HG03342 (cell line): ENCODE results near the gene MTMR3.

ENCODE experiments used
- ATAC-seq: cut with Tn5 transposase; IDR thresholded peaks from one replicate; pipeline ENCODE4 v1.9.1; 2021; ENCODE audit warnings: mild to moderate bottlenecking, moderate library complexity; ENCODE audit not compliant: unreplicated experiment

Gene MTMR3

DNA sequence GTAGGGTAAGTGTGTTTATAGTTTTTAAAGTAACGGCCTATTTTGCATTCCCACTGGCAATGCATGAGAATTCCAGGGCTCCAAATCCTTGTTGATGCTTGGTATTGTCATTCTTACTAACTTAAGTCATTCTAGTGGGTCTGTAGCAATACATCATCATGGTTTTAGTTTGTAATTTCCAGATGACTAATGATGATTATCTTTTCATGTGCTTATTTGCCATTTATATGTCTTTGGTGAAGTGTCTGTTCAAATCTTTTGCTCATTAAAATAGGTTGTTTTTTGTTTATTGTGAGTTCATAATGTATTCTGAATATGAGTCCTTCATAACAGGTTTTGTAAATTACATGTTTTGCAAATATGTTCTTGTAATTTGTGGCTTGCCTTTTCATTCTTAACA is 31.2 kb downstream of the MTMR3 start:
- no peak for ATAC-seq

DNA sequence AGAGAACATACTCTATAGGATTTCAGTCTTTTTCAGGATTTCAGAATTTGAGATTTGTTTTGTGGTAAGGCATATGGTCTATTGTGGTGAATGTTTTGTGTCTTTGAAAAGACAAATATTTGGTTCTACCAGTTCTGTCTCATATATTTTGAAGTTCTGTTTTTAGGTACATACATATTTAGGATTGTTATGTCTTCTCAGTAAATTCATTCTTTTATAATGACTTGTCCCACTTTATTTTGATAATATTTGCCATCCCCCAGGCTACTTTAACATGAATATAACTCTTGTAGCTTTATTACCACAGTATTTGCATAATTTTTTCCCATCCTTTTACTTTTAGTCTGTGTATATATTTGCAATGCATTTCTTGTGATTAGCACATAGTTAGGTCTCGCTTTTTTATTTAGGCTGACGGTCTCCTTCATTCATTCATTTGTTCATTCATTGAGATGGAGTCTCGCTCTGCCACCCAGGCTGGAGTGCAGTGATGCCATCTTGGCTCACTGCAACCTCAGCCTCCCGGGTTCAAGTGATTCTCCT is 32.1 kb downstream of the MTMR3 start:
- ATAC-seq = no peak

DNA sequence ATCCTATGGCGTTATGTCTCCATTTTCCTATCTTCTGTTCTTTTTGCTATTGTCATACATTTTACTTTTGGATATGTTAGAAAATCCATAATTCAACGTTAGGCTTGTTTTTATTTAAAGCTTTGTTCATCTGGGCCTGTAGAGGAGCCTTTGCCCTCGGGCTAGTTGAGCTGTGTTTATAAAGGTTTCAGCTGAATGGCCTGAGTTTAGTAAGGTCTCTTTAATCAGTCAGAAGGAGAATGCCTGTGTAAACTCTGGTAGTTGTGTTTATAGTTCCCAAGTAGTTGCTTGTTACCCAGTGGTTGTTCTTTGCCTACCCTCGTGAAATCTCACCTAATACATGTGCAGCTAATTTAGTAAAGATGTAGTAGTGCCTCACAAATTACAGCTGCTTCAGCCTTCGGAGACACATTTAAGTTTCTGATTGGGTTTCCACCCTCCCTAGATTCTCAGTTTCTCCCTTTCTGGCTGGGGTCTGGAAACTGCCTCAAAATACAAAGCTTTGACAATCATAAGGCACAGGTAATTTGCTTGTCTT is 33.1 kb downstream of the MTMR3 start:
- ATAC-seq = no peak

DNA sequence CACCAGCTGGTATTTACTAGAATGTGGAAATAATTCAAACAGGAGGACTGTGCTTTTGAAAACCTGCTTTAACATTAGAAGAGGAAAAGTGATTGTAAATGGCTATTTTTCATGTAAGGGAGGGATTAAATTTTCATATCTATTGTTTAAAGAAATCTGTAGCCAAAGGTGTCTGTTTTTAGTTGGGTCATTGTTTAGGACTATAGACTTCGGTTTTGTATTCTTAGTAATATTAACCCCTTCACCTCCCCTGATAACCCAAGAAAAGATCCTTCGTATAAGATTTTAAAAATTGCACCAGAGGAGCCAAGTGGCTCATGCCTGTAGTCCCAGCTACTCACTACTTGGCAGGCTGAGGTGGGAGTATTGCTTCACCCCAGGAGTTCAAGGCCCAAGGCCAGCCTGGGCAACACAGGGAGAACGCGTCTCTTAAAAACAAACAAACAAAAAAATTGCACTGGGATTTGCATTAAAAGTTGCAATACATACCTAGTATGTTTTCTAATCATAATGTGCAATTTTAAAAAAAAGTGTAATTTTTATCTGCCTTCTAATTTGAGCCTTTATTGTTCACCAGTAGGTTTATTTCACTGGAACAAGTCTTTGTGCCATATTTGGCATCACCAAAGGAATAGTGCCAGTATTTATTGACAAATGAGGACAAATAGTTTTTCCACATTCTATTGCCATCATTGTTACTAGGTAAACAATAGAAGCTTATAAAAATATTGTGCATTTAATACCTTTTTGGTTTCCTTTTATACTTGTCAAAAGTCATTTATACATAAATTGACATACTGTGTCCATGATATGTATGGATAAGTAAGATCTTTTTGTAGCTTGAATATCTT is 34.3 kb downstream of the MTMR3 start:
- ATAC-seq = no peak

DNA sequence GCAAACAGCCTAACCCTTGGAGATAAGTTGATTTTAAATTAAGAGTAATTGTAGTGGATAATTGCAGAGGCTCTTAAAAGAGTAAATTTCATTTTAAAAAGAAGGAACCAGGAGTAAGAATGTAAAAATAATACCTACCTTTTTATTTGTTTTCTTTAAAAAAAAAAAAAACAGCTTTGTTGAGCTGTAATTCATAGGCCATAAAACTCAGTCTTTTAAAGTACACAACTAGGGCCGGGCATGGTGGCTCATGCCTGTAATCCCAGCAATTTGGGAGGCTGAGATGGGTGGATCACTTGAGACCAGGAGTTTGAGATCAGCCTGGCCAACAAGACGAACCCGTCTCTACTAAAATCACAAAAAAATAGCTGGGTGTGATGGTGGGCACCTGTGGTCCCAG is 42.4 kb downstream of the MTMR3 start:
- no peak for ATAC-seq

DNA sequence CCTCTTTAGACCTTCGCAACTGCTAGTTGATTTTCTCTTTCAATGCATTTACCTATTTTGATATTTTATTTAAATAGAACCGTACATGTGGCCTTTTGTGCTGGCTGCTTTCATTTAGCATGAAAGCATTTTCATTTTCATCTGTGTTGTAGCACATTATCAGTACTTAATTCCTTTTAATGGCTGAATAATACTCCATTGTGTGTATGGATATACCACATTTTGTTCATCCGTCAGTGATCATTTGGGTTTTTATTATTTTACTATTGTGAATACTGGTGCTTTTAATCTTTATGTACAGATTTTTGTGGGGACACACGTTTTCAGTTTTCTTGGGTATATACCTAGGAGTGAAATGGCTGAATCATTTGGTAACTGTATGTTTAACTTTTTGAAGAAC is 43.1 kb downstream of the MTMR3 start:
- no peak for ATAC-seq

DNA sequence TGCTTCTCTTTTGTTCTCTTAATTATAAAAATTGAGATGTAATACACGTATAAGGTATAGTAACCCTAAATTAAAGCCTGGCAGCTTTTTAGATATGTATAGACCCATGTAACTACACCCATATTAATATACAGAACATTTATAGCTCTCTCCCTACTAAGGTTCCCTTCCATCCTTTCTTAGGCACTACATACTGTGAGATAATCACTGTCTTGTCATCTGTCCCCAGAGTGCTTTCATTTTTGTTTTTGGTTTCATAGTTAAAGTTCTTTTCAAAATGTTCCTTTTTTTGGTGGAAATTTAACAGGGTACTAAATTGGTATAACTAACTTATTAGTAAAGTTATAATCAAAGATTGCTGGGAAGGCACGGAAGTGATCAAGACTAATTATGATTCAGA is 49.2 kb downstream of the MTMR3 start:
- ATAC-seq = no peak

DNA sequence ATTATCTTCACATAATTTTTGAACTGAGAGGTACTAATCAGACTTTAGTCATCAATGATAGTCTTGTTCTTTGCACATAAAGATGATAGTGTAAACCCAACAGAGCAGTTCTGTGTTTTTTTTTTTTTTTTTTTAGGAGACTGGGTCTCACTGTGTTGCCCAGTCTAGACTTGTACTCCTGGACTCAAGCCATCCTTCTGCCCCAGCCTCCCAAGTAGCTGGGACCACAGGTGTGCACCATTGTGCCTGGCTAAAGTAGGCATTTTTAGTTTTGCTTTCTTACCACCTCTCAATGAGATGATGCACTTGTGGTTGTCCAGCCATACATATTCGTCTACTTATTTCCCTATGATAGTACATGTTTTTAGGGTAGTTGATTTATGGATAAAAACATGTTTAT is 50.6 kb downstream of the MTMR3 start:
- ATAC-seq = no peak

DNA sequence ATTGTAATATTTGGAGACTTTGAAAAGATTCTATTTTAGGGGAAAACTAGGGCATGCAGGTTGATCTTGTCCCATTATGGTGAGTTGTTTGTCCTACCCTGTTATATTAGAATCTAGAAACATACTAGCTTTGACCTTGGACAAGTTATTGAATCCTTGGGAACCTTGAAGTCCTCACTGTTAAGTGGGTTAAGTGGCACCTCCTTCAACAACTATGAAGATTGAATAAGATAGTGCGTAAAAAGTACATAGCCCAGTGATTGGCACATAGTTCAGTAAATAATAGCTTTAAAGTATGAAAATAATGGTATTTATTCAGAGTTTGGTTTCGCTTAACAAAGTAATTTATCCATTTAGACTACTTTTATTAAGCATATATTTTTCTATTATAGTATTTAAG is 51.6 kb downstream of the MTMR3 start:
- no peak for ATAC-seq

DNA sequence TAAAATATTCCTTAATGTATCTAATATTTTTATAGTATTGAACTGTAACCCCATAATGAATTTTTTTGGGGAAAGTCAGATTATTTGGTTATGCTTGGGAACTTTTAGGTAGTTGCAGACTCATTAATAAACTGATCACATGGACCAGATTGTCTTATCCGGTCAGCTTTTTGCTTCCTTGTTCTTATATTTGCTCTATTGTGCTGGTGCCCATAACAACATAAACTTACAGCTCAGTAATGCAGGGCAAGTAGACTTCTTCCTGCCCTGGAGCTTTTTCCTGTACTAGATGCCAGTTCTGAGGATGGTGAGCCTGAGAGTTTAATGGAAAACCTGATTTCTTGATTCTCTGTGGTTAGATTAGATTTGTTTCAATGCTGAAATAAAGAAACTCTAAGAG is 53.2 kb downstream of the MTMR3 start:
- no peak for ATAC-seq

DNA sequence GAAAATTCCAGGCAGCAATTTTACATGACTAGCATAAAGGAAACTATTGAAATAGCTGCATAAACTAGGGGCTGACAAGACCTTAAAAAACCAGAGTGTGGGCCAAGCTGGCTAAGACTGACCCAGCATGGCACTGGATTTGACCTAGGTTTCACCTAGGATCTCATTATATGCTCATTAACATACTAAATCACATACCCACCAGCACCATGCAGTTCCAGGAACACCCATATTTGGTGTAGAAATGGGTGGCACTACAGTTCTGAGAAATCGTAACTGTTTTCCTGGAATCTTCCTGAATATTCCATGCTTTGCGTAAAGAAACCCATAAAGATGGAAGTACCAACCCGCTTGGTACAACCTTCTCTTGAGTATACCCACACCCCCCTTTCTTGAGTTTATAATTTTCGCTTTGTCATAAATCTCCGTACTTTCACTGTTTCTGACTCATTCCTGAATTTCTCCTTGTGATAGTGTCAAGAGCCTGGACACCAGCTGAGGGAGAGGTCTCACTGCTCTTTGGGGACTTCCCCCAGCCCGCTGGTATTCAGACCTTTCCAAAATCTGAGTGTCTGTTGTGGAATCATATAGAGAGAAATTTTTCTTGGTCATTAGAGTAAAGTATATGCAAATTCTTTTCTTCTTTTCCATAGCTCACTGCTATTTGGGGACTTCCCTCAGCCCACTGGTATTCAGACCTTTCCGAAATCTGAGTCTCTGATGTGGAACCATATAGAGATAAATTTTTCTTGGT is 55.1 kb downstream of the MTMR3 start:
- ATAC-seq = peak; percentile 68

DNA sequence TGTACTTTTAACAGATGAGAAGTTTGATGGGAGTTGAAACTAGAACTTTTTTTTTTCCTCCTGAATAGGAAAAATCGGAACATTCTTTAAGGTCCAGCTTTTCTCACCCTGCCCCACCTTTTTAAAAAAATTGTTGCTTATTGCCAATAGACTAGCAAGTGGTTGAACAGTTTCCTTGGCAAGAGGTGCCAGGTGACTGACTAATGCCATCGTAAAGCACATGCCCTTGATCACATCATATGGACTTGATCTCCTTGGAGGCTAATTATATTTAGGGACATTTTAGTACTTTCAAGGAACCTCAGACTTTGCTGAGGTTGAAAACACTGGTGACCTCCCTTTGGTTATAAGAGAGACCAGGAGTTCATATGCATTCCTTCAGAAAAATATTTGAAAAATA is 57.6 kb downstream of the MTMR3 start:
- ATAC-seq = no peak

DNA sequence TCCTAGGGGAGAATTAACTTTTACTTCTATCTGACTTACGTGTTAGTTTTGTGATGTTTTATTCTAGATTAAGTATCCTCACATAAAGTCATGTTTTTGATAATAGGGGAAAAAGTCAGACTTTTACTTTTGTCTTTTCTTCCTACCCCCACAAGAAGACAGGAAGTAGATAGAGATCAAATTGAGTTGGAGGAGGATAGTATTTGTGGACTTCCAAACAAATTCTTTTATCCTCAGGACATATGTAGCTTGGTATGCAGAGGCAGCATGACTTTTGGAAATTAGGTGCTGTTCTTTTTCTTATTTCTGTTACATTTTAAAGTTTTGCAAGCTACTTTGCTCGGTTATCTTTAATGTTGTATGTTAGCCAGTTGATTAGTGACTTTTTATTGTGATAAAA is 61.4 kb downstream of the MTMR3 start:
- no peak for ATAC-seq

DNA sequence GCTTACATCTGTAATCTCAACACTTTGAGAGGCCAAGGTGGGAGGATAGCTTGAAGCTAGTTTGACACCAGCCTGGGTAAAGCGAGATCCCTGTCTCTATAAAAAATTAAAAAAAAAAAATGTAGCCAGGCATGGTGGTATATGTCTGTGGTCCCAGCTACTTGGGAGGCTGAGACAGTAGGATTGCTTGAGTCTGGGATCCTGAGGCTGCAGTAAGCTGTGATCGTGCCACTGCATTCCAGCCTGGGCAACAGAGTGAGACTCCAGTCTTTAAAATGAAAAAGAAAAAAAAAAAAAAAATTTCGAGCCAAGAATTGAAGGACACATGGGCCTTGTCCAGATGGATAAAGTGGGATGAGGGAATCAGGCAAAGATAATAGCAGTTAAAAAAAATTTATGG is 62.5 kb downstream of the MTMR3 start:
- no peak for ATAC-seq

DNA sequence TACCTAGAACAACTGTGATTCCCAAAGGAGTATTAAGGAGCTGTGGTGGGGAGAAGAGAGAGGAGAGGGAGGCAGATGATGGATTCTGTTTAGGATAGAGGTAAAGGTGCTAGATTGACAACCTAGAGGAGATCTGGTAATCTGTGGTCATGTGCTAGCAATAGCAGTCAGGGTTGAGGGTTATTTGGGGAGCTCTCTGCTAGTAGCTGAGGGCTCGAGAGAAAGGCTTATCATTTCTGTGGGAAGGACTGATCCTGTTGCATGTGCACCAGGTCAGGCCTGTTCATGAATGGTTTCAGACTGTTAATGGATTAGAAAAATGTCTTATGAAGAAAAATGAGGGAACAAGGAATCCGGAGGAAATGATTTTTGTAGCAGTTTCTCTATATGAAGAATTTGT is 63.2 kb downstream of the MTMR3 start:
- no peak for ATAC-seq

DNA sequence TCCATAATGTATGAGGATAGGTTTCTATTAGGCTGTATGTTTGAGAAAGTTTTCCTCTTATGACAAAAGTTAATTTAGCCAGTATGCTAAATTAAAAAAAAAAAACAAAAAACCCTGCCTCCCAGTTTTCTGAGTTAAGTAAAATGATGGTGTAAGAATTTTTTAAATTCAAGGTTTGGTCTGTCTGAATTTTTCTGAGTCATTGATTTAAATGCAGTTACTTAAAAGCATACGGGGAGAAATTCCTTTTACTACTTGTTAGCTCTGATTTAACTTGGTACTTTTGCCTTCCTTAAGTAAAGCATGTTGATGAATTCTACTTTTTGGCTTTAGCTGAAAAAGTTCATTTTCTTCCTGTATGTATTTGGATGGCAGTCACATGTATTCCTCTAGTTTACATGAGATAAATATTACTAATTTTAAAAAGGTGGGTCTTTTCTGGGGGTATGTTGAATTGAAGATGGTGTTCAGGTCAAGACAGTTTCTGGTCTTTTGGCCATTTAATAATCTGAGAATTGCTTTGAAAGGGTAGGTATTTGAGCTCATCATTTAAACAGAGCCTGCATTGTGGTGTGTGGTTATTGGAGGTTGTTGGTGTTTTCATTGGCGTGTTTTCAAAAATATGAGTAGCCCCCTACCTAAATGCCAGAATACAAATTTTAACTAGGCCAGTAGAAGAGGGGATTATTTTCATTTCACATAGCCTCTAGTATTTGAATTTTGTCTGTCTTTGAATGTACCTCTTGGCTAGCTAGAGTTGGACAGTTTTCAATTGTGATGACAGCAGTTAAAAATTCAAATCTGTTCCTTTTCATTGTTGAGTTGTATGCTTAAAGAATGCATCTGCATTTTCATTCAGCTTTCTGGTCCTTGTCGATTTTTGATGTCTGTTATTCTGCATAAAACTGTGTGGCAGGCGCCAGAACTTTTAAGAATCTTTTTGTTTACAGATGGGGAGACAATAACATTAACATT is 64.7 kb downstream of the MTMR3 start:
- ATAC-seq = no peak

DNA sequence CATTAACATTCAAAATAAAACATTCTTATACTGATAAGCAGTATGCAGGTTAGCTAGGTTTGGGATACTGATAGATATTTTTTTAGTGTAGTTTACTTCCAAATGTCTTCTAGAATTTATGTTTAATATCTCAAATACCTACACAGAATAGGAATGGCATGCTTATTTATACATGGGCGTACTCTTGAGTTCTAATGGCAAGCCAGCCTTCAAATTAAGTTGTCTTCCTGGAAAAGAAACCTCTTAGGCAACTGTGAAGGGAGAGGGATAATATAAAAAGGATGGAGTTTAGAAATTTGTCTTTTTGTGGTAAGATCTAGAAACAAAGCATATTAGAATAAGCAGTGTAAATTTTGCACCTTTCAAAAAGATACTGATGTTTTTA is 65.4 kb downstream of the MTMR3 start:
- no peak for ATAC-seq

DNA sequence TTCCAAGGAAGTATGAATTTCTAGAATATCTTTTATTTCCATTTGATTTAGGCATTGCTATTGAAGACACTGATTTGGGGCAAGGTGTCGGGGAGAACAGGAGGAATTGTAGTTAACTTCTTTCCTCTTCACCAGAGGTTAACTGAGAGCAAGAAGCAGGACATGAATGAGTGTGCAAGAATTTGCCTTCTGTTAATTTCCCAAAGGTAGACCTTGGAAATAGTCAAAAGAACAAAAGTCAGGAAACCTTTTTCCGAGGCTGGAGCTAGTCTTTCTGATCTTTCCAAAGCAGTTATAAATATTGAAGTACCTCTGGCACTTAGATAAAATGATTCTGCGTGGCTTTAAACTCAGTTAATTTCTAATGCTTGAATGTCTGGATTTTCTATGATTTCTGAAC is 66.9 kb downstream of the MTMR3 start:
- no peak for ATAC-seq

DNA sequence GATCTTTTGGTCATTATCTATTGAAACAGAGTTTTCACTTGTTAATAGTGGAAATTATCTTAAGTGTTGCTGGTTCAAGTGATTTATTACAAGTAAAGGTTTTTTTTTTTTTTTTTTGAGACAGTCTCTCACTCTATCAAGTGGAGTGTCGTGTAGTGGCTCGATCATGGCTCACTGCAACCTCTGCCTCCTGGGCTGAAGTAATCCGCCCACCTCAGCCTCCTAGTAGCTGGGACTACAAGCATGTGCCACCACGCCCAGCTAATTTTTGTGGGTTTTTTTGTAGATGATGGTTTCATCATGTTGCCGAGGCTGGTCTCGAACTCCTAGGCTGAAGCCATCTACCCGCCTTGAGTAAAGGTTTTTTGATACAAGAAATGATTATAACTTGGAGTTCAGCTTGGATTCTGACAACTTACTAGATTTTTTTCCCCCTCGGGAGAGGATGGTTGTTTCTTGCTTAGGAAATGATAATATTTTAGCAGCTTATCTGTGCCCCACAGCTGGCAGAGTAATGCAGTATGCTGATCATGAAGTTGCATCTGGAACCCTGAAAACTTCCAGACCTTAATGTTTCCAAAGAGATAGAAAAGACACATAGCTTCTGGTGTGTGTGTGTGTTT is 68.9 kb downstream of the MTMR3 start:
- ATAC-seq = no peak

DNA sequence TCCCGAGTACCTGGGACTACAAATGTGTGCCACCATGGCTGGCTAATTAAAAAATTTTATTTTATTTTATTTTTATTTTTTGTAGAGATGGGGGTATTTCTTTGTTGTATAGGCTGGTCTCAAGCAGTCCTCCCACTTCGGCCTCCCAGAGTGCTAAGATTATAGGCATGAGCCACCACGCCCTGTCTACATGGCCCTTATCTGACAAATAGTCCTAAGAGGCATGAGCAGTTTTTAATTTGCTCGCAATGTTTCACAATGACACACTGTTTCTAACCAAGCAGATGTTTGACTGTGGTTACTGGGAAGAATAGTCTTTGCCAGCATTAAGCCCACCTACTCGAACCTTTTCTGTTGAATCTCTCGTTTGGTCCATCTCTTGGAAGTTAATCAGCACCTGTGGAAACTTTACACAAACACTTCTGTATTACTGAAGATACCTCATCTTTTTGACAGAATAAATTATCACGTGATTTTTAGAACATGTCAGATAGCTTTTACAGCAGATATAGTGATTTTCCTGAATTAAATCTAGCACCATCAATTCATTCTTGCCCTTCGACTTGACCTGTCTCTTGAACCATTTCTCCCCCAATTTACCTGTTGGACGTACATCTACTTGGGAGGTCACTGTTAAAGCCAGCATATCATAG is 71.4 kb downstream of the MTMR3 start:
- no peak for ATAC-seq
